Spleen (tissue), 11 donors: ENCODE data around the gene TREX2. TPM values are rescaled to one million over a fixed set of nuclear protein-coding genes. Genes with fewer than 3 reads are reported as not detected.
A peak's percentile ranks its signal among the peaks of the same experiment; 100 is the strongest.

Experiments used
- DNase-seq: peaks from one replicate; pipeline ENCODE4 v3.0.0-alpha.2; 2020
- H3K27ac ChIP-seq, 8 donors: fragments of 200-600 bp; sonication (generic) in 7 of 8; 1 replicate in 4 of 8; 2 replicates in 4 of 8; pipeline versions ENCODE4 v1.5.0 to v1.8.0; 2016 to 2021; ENCODE audit warnings: inconsistent platforms in 4 of 8, mild to moderate bottlenecking in 4 of 8, moderate library complexity in 1 of 8
- H3K27me3 ChIP-seq, 7 donors: fragments of 200-600 bp; sonication (generic) in 6 of 7; replicated peaks in 1 of 7; 1 replicate in 4 of 7; 2 replicates in 3 of 7; pipeline versions ENCODE4 v1.5.0 to v1.8.0; 2016 to 2021; ENCODE audit warnings: inconsistent platforms in 3 of 7, mild to moderate bottlenecking in 1 of 7
- H3K36me3 ChIP-seq, 6 donors: fragments of 200-600 bp; sonication (generic) in 5 of 6; 1 replicate in 4 of 6; 2 replicates in 2 of 6; pipeline versions ENCODE4 v1.5.0 to v1.8.0; 2016 to 2021; ENCODE audit warnings: inconsistent platforms in 2 of 6
- H3K4me1 ChIP-seq, 6 donors: fragments of 200-600 bp; sonication (generic) in 5 of 6; 1 replicate in 3 of 6; 2 replicates in 3 of 6; pipeline versions ENCODE4 v1.5.0 to v1.8.0; 2016 to 2021; ENCODE audit warnings: inconsistent platforms in 3 of 6
- H3K4me3 ChIP-seq, 8 donors: fragments of 200-600 bp; sonication (generic) in 7 of 8; 1 replicate in 4 of 8; 2 replicates in 4 of 8; pipeline versions ENCODE4 v1.5.0 to v1.8.0; 2016 to 2021; ENCODE audit warnings: inconsistent platforms in 4 of 8, mild to moderate bottlenecking in 4 of 8, moderate library complexity in 2 of 8
- H3K9me3 ChIP-seq, 8 donors: fragments of 200-600 bp; sonication (generic) in 7 of 8; 1 replicate in 4 of 8; 2 replicates in 4 of 8; pipeline versions ENCODE4 v1.5.0 to v1.8.0; 2016 to 2021; ENCODE audit warnings: inconsistent platforms in 4 of 8
- CTCF ChIP-seq, 11 experiments: fragments of 200-600 bp in 7 of 11; fragments of 450-650 bp in 4 of 11; sonication (generic) in 4 of 11; IDR thresholded peaks in 8 of 11; conservative IDR thresholded peaks in 3 of 11; 1 replicate in 7 of 11; 2 replicates in 4 of 11; pipeline versions ENCODE4 v1.4.0 to v1.8.0; 2016 to 2021; ENCODE audit warnings: antibody characterized with exemption in 11 of 11, inconsistent platforms in 4 of 11, mild to moderate bottlenecking in 1 of 11
- POLR2A ChIP-seq, 3 donors: fragments of 450-650 bp; IDR thresholded peaks; one replicate each; pipeline ENCODE4 v1.5.1; 2017; ENCODE audit warnings: antibody characterized with exemption in 3 of 3, mild to moderate bottlenecking in 1 of 3
- POLR2AphosphoS5 ChIP-seq, 3 donors: sonication (generic); formaldehyde crosslinking; IDR thresholded peaks; one replicate each; pipeline ENCODE4 v1.5.1; 2017; ENCODE audit warnings: antibody characterized with exemption in 3 of 3
- WGBS, 5 donors: extraction: QIAGEN DNeasy Blood & Tissue Kit in 3 of 5; methylation state at CpG; one replicate each; pipeline versions ENCODE4 v1.1.5 to v1.1.7; 2013 to 2018; 5-methylcytosine and 5-hydroxymethylcytosine counted together
- intact Hi-C: fragments of 100-400 bp; cut with DNase I; formaldehyde crosslinking; loops from one replicate; pipeline ENCODE4 v1.15.0; 2023; ENCODE audit warnings: low total_unique reads
- polyA plus RNA-seq, 3 donors: library from polyadenylated mRNA; stranded (reverse); fragments of 200-250 nt; gene quantifications; one replicate each; pipeline ENCODE4 v1.2.1, GENCODE V29; 2013
- total RNA-seq, 7 donors: library from RNA; depleted of rRNA in 3 of 7; stranded (reverse); fragments of >200 nt in 3 of 7; fragmentation: NEBNext Ultra II Directional in 4 of 7; extraction: Animal tissue kit (Norgen Biotek cat#: 25700) in 4 of 7; gene quantifications; one replicate each; pipeline versions ENCODE4 v1.1.0 to v1.2.1, GENCODE V29; 2016 to 2021
- donor health status: healthy with polysubstance abuse.
- donor health status: DM: no; HTN: no; CAD: no; lungs with moderate emphysema.
- donor health status: DM: no; HTN: no; CAD: no.
- donor health status: Bipolar disorder and iron deficiency.
- donor health status: healthy.
- donor health status: DM: no; HTN: no; CAD: no.
- donor health status: DM: yes; HTN: yes; CAD: no.

Gene TREX2
- total and polyA plus RNA-seq, 10 donors = 1.1 to 6.4 (median 2.2) TPM

- Histone ChIP-seq H3K9me3 (peaks cover 0 to 6% (median 0%) of the 10 kb centered on the region in 8 donors), H3K27me3 (peaks cover 0 to 5% (median 0%) of the 10 kb centered on the region in 7 donors), H3K4me1 (no peaks in the 10 kb centered on the region), H3K36me3 (peaks cover 0 to 10% (median 3%) of the 10 kb centered on the region in 6 donors), H3K27ac (no peak overlapping the region), H3K4me3 (no peak overlapping the region)
- 73 to 96% (median 91%) methylated on average over 4 to 5 of the region's 5 CpGs for WGBS, 5 donors
- TF ChIP-seq POLR2A (IDR thresholded peaks at IDR 0.05) = no peak
- no peak for TF ChIP-seq CTCF (IDR thresholded peaks at IDR 0.05 in 8 of 11, conservative IDR thresholded peaks at IDR 0.05 in 3 of 11)
- TF ChIP-seq POLR2AphosphoS5 (IDR thresholded peaks at IDR 0.05) = no peak
- intact Hi-C loops = no loop called here
- DNase-seq = no peak
Observed at GRCh38 chrX:153442463-153442862, 3.4 kb downstream of the TREX2 start.

GRCh38 chrX:153441981-153442380 is 3.9 kb downstream of the TREX2 start:
- WGBS, 5 donors = 6 to 87% (median 82%) methylated on average over 1 to 9 of the region's 9 CpGs
- H3K27me3 ChIP-seq = peaks cover 0 to 5% (median 0%) of the 10 kb centered on the region in 7 donors
- H3K9me3 ChIP-seq = peaks cover 0 to 6% (median 0%) of the 10 kb centered on the region in 8 donors
- DNase-seq = no peak
- peaks cover 0 to 5% (median under 1%) of the 10 kb centered on the region in 6 donors for H3K36me3 ChIP-seq
- H3K27ac ChIP-seq = no peak overlapping the region
- H3K4me3 ChIP-seq = no peak overlapping the region
- no peaks in the 10 kb centered on the region for H3K4me1 ChIP-seq
- TF ChIP-seq POLR2AphosphoS5 (IDR thresholded peaks at IDR 0.05) (peak in 1 of 3 donors; percentile 32), CTCF (IDR thresholded peaks at IDR 0.05 in 8 of 11, conservative IDR thresholded peaks at IDR 0.05 in 3 of 11) (no peak)
- intact Hi-C loops = no loop called here

GRCh38 chrX:153441296-153441695 is 4.6 kb downstream of the TREX2 start:
- WGBS, 5 donors = 64 to 80% (median 76%) methylated on average over 7 of the region's 7 CpGs
- Histone ChIP-seq H3K27me3 (peaks cover 0 to 5% (median 0%) of the 10 kb centered on the region in 7 donors), H3K9me3 (peaks cover 0 to 6% (median 0%) of the 10 kb centered on the region in 8 donors), H3K4me3 (no peak overlapping the region), H3K36me3 (no peaks in the 10 kb centered on the region), H3K4me1 (no peaks in the 10 kb centered on the region), H3K27ac (no peak overlapping the region)
- intact Hi-C loops = no loop called here
- no peak for DNase-seq
- no peak for TF ChIP-seq CTCF (IDR thresholded peaks at IDR 0.05 in 8 of 11, conservative IDR thresholded peaks at IDR 0.05 in 3 of 11)
- TF ChIP-seq POLR2AphosphoS5 (IDR thresholded peaks at IDR 0.05) = no peak

- WGBS, 5 donors = 69 to 84% (median 73%) methylated on average over 10 to 13 of the region's 13 CpGs
- no peak overlapping the region for H3K27ac ChIP-seq
- intact Hi-C loops = no loop called here
- peaks cover 0 to 6% (median 0%) of the 10 kb centered on the region in 8 donors for H3K9me3 ChIP-seq
- H3K4me1 ChIP-seq = no peaks in the 10 kb centered on the region
- H3K27me3 ChIP-seq = peaks cover 0 to 5% (median 0%) of the 10 kb centered on the region in 7 donors
- H3K4me3 ChIP-seq = no peak overlapping the region
- DNase-seq = no peak
- H3K36me3 ChIP-seq = no peaks in the 10 kb centered on the region
- TF ChIP-seq CTCF (IDR thresholded peaks at IDR 0.05 in 8 of 11, conservative IDR thresholded peaks at IDR 0.05 in 3 of 11) (no peak), POLR2AphosphoS5 (IDR thresholded peaks at IDR 0.05) (no peak), POLR2A (IDR thresholded peaks at IDR 0.05) (no peak)
Observed at GRCh38 chrX:153440556-153441135, 5.2 kb downstream of the TREX2 start.
